Activated effector memory CD4-positive, alpha-beta T cell treated with Interleukin-2 at 50 U/mL for 16 hours (primary cell): ENCODE results near the gene TSC22D4.

ENCODE experiments used
- DNase-seq: peaks from one replicate; pipeline ENCODE4 v3.0.0-alpha.2; 2020

The TSC22D4 gene

DNA sequence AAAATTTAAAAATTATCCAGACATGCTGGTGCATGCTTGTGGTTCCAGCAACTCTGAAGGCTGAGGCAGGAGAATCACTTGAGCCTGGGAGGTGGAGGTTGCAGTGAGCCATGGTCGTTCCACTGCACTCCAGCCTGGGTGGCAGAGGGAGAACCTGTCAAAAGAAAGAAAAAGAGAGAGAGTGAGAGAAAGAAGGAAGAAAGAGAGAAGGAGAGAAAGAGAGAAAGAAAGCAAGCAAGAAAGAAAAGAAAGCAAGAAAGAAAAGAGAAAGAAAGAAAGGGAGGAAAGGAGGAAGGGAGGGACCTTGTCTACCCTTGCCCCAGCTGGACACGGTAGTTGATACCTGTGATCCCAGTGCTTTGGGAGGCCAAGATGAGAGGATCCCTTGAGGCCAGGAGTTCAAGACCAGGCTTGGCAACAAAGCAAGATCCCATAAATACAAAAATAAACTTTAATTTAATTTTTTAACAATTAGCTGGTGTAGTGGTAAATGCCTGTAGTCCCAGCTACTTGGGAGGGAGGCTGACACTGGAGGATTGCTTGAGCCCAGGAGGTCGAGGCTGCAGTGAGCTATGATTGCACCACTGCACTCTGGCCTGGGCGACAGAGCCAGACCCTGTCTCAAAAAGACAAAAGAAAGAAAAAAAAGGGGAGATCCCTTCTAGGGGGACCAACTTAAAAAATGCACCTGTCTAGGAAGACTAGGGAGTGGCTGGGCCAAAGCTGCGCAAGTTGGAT lies 13.9 kb upstream of the TSC22D4 start:
- DNase-seq, result no peak

DNA sequence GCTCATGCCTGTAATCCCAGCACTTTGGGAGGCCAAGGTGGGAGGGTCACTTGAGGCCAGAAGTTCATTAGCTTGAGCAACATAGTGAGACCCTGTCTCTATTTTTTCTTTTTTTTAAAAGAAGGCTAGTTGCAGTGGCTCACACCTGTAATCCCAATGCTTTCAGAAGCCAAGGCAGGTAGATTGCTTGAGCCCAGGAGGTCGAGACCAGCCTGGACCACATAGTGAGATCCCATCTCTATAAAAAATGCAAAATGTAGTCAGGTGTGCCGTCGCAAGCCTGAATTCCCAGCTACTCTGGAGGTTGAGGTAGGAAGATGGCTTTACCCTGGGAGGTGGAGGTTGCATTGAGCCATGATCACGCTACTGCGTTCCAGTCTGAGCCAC lies 12.2 kb upstream of the TSC22D4 start:
- DNase-seq, result no peak

DNA sequence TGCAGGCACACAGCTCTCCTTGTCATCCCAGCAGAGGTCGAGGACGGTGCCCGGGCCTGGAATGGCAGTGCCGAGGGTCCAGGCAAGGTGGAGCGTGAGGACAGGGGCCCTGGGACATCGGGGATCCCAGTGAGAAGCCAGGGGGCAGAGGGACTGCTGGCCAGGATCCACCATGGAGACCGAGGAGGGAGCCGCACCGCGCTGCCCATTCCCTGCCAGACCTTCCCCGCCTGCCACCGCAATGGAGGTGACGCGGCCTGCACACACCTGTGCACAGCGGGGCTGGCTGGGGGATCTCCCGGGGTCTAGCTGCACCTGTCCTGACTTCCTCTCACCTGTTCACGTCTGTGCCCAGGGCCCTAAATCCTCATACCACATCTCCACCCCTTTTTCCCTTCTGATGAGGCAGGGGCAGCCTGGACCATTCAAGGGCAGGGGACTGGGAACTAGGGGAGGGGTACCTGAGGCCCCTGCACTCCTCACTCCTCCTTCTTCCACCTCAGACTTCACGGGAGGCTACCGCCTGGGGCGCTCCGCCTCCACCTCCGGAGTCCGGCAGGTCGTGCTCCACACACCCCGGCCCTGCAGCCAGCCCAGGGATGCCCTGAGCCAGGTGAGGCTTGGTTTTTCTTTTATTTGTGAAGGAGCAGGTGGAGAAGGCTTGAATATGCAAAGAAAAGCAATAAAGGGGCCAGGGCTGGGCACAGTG lies 11.6 kb upstream of the TSC22D4 start:
- no peak for DNase-seq

DNA sequence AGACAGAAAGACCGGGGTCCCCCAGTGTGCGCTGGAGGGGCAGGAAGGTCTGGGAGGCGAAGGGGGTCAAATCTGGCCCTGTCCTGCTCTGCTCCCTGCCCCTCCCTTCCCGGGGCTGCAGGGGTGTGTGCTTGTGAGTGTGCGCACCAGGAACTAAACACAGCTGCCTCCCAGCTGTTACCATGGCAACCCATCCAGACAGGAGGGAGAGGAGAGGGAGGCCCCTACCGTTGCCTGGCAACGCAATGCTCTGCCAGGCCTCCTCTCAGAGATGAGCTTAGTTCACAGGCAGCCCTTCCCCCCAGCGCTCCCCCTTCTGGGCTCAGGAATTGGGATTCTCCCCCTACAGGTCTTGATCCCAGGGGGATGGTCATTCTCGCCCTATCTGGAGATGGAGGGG lies 10.8 kb upstream of the TSC22D4 start:
- no peak for DNase-seq

DNA sequence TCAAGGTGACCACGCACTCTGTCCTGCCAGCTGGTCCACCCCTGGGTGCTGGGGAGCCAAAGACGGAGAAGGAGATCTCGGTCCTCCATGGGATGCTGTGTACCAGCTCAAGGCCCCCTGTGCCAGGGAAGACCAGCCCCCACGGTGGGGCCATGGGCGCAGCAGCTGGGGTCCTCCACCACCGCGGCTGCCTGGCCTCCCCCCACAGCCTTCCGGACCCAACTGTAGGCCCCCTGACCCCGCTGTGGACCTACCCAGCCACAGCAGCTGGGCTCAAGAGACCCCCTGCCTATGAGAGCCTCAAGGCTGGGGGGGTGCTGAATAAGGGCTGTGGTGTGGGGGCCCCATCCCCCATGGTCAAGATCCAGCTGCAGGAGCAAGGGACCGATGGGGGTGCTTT lies 10.1 kb upstream of the TSC22D4 start:
- DNase-seq, result no peak

DNA sequence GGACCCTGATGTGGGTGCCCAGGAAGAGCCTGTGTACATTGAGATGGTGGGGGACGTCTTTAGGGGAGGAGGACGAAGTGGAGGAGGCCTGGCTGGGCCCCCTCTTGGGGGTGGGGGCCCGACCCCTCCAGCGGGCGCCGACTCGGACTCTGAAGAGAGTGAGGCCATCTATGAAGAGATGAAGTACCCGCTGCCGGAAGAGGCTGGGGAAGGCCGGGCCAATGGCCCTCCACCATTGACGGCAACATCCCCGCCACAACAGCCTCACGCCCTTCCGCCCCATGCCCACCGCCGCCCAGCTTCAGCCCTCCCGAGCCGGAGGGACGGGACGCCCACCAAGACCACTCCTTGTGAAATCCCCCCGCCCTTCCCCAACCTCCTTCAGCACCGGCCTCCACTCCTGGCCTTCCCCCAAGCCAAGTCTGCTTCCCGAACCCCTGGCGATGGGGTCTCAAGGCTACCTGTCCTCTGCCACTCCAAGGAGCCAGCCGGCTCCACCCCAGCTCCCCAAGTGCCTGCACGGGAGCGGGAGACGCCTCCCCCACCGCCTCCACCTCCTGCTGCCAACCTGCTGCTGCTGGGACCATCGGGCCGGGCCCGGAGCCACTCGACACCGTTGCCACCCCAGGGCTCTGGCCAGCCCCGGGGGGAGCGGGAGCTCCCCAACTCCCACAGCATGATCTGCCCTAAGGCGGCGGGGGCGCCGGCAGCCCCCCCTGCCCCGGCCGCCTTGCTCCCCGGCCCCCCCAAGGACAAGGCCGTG lies 9.5 kb upstream of the TSC22D4 start:
- no peak for DNase-seq

DNA sequence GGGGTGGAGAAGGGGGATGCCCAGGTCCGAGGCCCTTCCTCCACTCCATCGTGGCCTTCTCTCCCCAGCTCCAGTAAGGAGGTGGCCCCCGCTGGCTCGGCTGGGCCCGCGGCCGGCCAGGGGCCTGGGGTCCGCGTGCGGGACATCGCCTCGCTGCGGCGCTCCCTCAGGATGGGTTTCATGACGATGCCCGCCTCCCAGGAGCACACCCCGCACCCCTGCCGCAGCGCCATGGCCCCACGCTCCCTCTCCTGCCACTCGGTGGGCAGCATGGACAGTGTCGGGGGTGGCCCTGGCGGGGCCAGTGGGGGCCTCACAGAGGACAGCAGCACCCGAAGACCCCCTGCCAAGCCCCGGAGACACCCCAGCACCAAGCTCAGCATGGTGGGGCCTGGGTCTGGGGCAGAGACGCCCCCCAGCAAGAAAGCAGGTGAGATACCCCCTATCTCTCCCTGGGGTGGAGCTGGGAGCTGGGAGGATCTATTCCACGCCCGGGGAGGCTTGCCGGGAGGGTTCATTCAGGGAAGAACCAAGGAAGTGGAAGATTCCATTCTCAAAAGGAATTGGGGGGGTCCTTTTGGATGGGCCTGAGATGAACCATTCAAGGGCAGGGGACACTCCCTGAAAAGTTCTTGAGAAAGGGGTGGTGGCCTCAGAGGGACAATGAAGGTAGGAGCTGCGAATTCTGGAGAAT lies 7.9 kb upstream of the TSC22D4 start:
- no peak for DNase-seq

DNA sequence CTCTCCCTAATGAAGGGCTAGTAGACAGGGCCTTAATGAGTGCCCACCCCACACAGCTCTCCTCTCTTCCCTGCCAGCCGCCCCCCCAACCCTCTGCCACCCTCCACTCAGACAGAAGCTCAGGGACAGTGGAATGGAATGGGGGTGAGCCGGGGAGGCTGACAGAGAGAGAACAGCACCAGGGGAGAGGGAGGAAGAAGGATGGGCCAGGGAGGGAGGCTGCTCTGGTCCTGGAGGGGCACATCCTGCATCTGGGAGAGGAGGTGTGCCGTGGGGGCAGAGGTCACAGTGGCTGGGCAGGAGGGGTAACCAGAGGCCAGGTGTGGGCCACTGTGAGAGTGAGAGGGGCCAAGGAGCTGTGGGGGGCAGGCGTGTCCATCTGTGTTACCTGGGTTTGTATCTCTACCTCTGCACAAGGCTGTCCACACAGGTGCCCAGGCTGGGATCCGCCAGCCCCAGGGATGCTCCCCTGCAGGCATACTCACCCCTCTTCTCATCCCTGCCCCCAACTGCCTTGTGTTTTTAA lies 7.2 kb upstream of the TSC22D4 start:
- DNase-seq, result no peak

DNA sequence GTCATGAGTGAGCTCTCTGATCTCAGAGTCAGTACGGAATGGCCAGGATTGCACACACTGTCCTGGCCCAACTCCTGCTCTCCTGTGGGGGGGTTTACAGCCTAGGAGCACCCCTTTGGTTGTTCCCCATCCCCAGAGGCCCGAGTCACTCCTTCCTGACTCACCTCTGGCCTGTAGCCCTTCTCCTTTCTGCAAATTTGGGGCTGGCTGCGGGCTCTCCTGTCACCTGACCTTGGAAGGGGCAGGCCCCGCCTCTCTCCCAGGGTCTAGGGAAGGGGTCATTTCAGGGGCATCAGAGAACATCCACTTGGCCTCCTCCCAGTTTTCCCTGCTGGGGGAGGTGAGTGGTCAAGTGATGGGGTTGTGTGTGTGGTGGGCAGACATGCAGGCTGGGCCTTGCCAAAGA lies 6.5 kb upstream of the TSC22D4 start:
- no peak for DNase-seq

DNA sequence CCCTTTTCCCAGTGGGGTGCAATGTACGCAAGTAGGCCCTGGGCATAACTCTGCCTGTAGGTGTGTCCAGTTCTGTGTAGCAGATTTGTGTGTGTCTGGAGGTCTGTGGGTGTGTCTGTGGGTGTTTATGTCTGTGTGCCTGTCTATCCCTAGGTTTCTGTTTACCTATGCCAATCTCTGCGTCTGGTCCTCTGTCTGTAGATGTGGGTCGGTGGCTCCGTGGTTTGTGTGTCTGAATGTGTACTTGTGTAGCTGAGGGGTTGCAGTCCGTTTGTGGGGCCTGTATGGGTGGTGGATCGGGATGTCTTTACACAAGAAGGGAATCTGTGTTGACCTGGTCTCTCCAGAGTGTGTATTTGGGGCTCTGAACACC lies 5.6 kb upstream of the TSC22D4 start:
- DNase-seq, result no peak

DNA sequence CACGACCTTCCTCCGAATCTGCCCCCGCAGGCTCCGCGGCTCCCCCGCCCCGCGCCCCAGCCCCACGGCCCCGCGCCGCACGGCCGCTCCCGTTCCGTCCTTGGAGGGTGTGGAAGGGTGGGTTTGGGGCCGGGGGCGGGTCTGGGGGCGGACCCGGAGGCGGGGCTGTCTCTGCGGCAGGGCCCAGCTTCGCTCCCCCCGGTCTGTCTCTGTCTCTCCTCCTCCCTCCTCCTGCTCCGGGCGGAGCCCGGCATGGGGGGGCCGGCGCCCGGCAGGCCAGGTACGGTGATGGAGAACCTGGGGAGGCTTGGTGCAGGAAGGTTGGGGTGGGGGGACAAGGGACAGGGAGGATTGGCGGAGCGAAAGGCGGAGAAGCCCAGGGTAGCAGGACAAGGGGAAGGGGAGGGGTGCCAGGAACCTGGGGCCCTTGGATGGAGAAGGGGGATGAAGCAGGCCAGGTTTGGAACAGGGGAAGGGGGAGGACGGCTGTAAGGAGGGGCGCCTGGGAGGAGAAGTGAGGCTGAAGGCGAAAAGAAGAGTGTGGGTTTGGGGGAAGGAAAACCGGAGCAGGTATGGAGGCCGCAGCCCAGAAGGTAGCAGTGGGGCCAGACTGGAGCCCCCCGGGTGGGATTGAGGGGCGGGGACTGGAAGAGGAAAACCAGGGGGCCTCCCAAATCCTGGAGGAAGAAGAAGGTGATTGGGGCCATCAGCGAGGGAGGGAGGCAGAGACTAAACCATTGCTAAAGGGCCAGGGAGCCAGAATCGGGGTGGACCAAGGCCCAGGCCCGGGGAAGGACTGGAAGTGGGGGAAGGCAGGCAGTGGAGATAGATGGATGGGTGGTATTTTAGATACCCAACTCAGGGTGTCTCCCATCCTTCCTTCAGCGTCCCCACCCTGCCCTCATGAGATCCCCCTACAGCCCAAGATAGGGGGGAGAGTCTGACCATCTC lies 5.0 kb upstream of the TSC22D4 start, which contains the start of gene NYAP1:
NYAP1 (plus strand) TSS at position 206 of the 951 bp plus-strand sequence. CDS start 1,385 bp downstream, outside the sequence.
- DNase-seq, result peak; percentile 47

DNA sequence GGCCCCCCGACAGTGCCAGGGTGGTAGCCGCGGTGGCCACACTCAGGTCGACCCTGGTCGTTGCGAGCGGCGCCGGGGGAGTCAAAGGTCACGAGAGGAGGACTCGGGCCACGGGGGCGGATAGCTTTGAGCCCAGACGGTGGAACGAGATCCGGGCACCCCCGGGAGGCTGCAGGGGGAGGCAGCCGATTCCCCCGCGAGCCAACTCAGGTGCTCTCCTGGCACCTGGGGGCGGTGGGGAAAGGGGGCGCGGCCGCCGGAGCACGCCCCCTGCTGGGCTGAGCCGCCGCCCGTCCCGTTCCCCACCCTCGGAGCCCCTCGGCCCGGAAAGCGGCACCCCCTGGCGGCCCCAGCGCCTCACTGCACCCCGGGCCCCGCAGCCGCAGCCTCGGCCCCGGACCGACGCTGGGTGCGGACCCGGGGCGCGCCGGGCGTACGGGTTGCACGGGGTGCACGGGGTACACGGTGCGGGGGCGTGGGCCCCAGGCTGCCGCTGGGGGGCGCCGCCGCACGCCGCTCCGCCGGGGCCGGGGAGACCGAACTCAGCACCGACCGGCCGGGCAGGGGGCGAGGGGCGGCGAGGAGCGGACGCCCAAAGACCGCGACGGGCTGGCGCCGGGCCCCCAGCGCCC lies 4.2 kb upstream of the TSC22D4 start:
- peak; percentile 73 for DNase-seq

DNA sequence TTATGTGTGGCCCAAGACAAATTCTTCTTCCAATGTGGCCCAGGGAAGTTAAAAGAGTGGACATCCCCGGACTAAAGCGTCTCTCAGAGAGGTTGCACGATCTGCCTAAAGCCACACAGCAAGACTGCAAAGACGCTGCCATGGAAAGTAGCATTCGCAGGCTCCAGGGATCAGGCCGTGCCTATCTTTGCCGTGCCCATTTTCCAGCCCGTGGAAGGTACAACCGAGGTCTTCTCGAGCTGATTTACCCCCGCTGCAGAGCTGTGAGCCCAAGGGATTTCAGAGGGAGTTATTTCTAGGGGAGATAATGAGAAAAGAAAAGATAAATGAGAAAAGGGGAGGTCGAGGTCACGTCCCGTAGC lies 3.7 kb upstream of the TSC22D4 start:
- DNase-seq, result no peak

DNA sequence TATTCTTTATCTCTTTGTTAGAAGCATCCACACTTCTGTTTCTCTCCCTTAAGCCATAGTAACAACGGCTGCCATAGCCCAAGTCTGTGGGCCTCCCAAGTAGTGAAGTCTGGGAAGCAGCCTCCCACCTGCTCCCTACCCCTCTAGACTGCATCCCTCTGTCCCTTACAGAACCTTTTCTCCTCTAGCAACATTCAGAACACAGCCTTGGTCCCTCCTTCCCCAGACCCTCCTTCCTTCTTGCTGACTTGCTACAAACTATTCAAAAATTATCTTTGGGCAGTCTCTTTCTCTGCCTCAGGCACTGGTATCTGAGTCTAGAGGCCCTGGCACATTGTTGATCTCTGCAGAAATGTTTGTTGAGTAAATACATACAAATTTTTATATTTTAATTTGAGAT lies 2.5 kb upstream of the TSC22D4 start:
- DNase-seq, result no peak

DNA sequence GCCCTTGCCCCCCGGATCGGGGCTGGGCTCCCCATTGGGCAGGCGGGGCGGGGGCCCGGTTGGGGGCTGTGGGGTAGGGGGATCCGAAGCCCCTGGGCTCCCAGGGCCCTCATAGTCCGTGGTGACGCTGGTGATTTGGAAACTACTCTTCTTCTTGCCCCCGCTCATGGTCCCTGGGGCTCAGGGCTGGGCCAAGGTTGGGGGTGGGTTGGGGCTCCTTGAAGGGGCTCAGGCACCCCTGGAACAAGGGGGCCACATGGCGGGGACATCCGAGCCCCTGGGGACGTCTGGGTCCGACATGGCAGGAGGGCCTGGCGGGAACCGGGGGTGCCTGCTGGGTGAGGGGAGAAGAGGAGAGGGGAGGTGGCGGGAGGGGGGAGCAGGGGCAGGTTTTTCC lies 1.1 kb downstream of the TSC22D4 start:
- DNase-seq, result no peak

DNA sequence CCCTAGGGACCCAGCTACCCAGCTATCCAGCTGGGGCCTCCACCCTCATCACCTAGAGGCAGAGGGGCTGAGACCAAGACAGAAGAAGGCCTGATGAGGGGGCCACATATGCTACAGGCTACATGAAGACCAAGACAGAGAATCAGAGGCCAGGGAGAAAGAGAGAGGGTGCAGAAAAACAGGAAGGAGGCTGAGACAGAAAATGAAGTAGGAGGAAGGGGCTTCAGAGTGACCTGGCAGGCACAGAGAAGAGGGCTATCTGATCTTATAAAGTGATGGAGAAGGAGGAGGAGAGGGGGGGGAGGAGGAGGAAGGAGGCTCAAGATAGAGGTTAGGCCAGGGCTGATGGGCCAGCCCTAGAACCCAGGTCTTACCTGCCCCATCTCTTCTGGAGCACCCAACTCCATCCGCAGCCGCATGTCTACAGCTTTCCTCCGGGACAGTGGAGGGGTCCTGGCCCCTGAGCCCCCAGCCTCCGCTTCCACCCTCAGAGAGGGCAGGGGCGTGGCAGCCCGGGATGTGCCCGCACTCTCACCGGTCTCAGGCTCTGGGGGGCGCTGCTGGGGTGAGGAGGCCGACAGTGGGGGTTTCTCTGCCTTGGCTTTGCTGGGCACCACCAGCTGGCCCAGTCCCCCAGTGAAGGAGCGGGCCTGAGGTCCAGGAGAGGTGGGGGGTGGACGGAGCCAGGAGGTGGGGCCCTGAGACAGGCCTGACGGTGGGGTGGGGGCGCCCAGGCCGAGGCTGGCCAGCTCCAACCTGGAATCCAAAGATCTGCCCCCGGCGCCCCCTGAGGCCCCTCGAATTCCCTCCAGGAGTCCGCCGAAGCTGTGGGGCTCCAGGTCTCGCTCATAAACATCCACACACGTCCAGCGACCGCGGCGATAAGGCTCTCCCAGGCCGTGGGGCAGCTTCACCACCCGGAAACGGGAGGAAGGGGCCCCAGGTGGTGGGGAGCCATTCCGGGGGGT lies 1.8 kb downstream of the TSC22D4 start:
- DNase-seq, result peak; percentile 17

DNA sequence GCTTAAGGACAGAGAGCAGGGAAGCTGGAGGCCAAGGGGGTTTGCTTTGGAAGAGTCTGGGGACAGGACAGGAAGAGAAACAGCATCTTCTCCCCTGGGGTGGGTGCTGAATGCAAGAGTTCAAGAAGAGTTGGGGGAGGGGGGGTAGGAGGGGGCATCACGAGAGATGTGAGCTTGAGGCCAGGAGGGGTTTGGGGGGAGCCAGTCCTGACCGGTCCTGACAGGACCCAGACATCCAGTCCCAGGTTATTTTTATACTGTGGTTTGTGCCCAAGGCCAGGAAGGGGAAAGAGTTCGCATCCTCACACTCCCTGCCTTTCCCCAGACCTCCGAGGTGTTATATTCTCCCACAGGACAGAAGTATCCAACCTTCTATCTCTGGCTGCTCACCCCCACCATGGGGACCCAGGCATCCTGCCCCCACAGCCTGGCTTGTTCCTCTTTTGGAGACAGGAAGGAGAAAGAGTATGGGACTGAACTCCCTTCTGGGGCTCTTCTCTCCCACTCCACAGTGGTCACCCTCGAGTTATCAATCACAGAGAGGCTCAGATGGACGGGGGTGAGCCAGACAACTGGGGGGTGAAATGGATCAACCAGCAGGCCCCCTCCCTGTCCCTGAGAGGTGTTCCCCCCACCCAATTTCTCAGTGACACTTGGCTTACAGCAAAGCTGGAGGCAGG lies 2.8 kb downstream of the TSC22D4 start:
- no peak for DNase-seq

DNA sequence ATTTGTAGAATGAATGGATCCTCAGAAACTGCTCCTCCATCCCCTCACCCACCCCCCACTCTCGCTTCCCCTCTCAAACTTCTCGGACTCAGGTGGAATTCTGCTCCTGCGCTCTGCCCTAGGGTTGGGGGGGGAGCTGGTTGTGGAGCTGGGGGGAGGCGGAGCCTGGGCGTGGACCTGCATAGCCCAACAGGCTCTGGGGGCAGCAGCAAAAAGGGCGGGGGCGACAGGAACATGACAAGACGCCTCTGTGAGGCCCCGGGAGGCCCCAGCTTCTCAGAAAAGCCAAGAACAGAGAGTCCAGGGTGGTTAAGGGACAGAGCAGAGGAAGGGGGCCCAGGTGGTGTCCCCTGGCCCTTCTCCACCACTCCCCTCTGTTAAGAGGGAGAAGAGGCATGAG lies 3.5 kb downstream of the TSC22D4 start:
- no peak for DNase-seq

DNA sequence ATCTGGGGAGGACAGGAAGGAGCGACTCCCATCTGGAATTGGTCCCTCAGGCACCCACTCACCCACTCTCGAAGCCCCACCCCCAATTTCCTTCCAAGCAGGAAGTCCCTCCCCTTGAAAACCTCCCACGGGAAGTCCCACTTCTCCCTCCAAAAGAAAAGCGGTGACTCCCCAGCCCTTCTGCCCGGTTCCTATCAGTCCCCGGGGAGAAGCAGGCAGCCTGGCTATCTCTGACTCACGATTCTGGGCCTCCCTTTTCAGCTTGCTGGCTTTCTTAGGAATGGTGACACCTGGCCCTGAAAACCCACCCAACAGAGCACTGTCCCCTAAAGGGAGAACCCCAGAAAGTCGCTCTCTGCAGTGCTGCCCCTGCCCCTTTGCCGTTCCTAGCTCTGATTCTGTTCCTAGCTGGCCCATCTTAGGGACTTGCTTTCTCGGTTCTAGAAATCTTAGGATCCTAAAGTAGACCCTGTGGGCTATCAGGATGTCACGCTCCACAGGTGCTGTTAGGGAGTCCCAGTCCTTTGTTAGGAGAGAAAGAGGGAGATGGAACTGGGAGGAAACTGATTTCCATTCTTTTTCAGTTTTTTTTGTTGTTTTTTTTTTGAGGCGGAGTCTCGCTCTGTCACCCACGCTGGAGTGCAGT lies 6.0 kb downstream of the TSC22D4 start:
- no peak for DNase-seq
